ENCODE measurements around the gene MROH2A.

The MROH2A gene

DNA sequence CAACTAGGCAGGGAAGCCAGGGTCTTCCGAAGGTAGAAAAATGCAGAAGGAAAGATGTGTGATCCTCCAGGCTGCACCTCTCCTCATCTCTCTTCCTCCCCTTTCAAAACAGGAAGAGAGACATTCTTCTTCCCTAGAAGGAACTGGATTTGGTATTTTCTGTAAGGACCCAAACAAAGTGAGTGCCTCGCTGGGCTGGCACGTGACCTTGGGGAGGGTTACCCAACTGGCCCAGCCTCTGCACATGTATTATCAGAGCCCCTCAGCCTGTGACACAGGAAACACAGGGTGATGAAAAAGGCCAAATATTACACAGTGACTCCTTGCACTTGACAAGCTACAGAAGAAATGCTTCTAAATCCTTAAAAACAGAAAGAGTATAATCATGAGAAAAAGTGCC lies 73.9 kb downstream of the MROH2A start:
- Histone ChIP-seq H3K4me1 (ENCODE audit: control insufficient read depth, insufficient read depth, low read length) (no peaks in the 10 kb centered on the region), H3K36me3 (ENCODE audit: control insufficient read depth in 2 of 2, insufficient read depth in 1 of 2, low read length in 2 of 2) (peaks cover 42 to 65% of the 10 kb centered on the region in 2 experiments), H3K27ac (ENCODE audit: extremely low read depth, low read depth, low read length) (no peak overlapping the region), H3K4me3 (ENCODE audit: low read depth, low read length) (no peak overlapping the region), H3K9me3 (ENCODE audit: control insufficient read depth, insufficient read depth, low read depth, low read length) (no peaks in the 10 kb centered on the region)
- TF ChIP-seq ZNF169 (tag by site-specific recombination; IDR thresholded peaks at IDR 0.05) (no peak), ZBTB48 (tag by site-specific recombination; IDR thresholded peaks at IDR 0.05) (no peak), GLI2 (tag by site-specific recombination; IDR thresholded peaks at IDR 0.05; ENCODE audit: borderline replicate concordance, low read depth) (no peak), ZNF114 (tag by site-specific recombination; IDR thresholded peaks at IDR 0.05) (no peak), MYNN (tag by site-specific recombination; IDR thresholded peaks at IDR 0.05; ENCODE audit: borderline replicate concordance) (no peak), ZNF549 (tag by site-specific recombination; IDR thresholded peaks at IDR 0.05) (no peak)
- POLR2A ChIA-PET, result no interaction called here
- CTCF ChIA-PET, result no interaction called here

DNA sequence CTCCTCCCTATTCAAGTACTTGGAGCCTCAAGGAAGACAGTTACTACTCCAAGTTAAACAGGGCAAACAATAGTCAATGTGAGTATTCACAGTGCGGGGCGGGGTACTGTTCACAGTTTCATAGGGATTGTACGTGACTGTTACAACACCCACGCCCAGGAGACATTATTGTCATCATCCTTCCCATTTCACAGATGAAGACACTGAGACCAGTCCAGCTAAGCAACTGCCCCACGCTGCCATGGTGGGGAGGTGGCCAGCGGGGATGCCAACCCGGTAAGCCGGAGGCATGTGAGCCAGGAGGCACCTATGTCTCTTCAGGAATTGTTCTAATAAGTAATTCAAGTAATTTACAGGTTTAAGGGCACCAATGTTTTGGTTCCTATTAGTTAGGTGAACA lies 75.2 kb downstream of the MROH2A start:
- Histone ChIP-seq H3K27ac (ENCODE audit: extremely low read depth, low read depth, low read length) (no peak overlapping the region), H3K9me3 (ENCODE audit: control insufficient read depth, insufficient read depth, low read depth, low read length) (no peaks in the 10 kb centered on the region), H3K4me3 (ENCODE audit: low read depth, low read length) (peak overlapping the region; percentile 94), H3K36me3 (ENCODE audit: control insufficient read depth in 2 of 2, insufficient read depth in 1 of 2, low read length in 2 of 2) (peaks cover 33 to 52% of the 10 kb centered on the region in 2 experiments), H3K4me1 (ENCODE audit: control insufficient read depth, insufficient read depth, low read length) (no peaks in the 10 kb centered on the region)
- CTCF ChIA-PET, result interaction anchor here (2.2 kb wide), 1 partner anchor 11 kb away, joined by 7 read pairs; no protein-coding TSS in a partner anchor
- POLR2A ChIA-PET, result interaction anchor here (1.4 to 2.2 kb wide), 2 partner anchors 14 to 287 kb away, joined by 3 to 6 read pairs; partner anchors contain the start of gene USP40
- TF ChIP-seq ZNF701 (tag by site-specific recombination; IDR thresholded peaks at IDR 0.05), result no peak
- TF ChIP-seq OSR2 (tag by site-specific recombination; IDR thresholded peaks at IDR 0.05), result no peak
- no peak for TF ChIP-seq ZNF473 (tag by site-specific recombination; IDR thresholded peaks at IDR 0.05)

DNA sequence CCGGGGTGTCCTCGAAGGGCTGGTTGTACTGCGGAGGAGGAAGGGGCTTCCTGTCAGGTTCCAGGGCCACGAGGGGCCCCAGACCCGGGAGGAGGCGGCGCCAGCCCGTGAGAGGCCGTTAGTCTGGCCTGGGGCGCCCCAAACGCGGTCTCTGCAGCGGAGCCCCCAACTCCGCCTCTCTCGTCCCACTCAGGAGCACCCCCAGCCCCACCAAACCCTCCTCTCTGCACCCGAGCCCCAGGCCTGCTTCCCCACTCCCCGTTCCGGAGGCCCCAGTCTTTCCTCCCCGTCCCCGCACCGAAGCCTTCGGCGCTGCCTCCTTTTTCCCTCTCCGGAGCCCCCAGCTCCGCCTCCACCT lies 75.7 kb downstream of the MROH2A start:
- peaks cover 28 to 47% of the 10 kb centered on the region in 2 experiments for H3K36me3 ChIP-seq (ENCODE audit: control insufficient read depth in 2 of 2, insufficient read depth in 1 of 2, low read length in 2 of 2)
- ChIA-PET CTCF (interaction anchor here (0.6 to 2.2 kb wide), 2 partner anchors 11 to 941 kb away, joined by 3 to 7 read pairs; no protein-coding TSS in a partner anchor), POLR2A (interaction anchor here (1.0 to 2.2 kb wide), 4 partner anchors 10 to 288 kb away, joined by 3 to 6 read pairs (median 4); partner anchors contain the start of gene USP40)
- no peaks in the 10 kb centered on the region for H3K9me3 ChIP-seq (ENCODE audit: control insufficient read depth, insufficient read depth, low read depth, low read length)
- H3K4me1 ChIP-seq (ENCODE audit: control insufficient read depth, insufficient read depth, low read length), result no peaks in the 10 kb centered on the region
- H3K4me3 ChIP-seq (ENCODE audit: low read depth, low read length), result peak overlapping the region; percentile 94
- 0 out of 2 replicates have a peak, but pooled peaks have one; percentile 16 for TF ChIP-seq ZNF792 (tag by site-specific recombination; IDR thresholded peaks at IDR 0.05)
- TF ChIP-seq, protein P1, sequence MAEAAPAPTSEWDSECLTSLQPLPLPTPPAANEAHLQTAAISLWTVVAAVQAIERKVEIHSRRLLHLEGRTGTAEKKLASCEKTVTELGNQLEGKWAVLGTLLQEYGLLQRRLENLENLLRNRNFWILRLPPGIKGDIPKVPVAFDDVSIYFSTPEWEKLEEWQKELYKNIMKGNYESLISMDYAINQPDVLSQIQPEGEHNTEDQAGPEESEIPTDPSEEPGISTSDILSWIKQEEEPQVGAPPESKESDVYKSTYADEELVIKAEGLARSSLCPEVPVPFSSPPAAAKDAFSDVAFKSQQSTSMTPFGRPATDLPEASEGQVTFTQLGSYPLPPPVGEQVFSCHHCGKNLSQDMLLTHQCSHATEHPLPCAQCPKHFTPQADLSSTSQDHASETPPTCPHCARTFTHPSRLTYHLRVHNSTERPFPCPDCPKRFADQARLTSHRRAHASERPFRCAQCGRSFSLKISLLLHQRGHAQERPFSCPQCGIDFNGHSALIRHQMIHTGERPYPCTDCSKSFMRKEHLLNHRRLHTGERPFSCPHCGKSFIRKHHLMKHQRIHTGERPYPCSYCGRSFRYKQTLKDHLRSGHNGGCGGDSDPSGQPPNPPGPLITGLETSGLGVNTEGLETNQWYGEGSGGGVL (tag by site-specific recombination; IDR thresholded peaks at IDR 0.05), result peak; percentile 18; the same call in 1 of the 2 replicates
- TF ChIP-seq ZBTB20 (tag by site-specific recombination; IDR thresholded peaks at IDR 0.05), result peak; percentile 54; the same call in 1 of the 2 replicates
- TF ChIP-seq EGR2 (tag by site-specific recombination; IDR thresholded peaks at IDR 0.05; ENCODE audit: low read depth), result 0 out of 2 replicates have a peak, but pooled peaks have one; percentile 8
- TF ChIP-seq SCRT2 (tag by site-specific recombination; IDR thresholded peaks at IDR 0.05), result no peak
- TF ChIP-seq, protein P2, sequence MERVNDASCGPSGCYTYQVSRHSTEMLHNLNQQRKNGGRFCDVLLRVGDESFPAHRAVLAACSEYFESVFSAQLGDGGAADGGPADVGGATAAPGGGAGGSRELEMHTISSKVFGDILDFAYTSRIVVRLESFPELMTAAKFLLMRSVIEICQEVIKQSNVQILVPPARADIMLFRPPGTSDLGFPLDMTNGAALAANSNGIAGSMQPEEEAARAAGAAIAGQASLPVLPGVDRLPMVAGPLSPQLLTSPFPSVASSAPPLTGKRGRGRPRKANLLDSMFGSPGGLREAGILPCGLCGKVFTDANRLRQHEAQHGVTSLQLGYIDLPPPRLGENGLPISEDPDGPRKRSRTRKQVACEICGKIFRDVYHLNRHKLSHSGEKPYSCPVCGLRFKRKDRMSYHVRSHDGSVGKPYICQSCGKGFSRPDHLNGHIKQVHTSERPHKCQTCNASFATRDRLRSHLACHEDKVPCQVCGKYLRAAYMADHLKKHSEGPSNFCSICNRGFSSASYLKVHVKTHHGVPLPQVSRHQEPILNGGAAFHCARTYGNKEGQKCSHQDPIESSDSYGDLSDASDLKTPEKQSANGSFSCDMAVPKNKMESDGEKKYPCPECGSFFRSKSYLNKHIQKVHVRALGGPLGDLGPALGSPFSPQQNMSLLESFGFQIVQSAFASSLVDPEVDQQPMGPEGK (tag by site-specific recombination; IDR thresholded peaks at IDR 0.05), result no peak
- peak overlapping the region; percentile 79; the same call in 1 of the 2 replicates for H3K27ac ChIP-seq (ENCODE audit: extremely low read depth, low read depth, low read length)

All from HEK293 (cell line).